HCT116 (cell line): ENCODE measurements around the gene PRPF8. TPM values are rescaled to one million over a fixed set of nuclear protein-coding genes. Genes with fewer than 3 reads are reported as not detected.
A peak's percentile ranks its signal among the peaks of the same experiment; 100 is the strongest.

Source experiments
- ATAC-seq: fragments of 200-7000 bp; cut with Tn5 transposase; 2 replicates; pipeline ENCODE4 v1.9.1; 2020; ENCODE audit warnings: mild to moderate bottlenecking, moderate library complexity
- Bru-seq: library from RNA; stranded (reverse); fragments of 400-500 nt; gene quantifications from one replicate; lab custom pipeline; 2021; lab: Mats Ljungman, UMichigan
- BruChase-seq, 2 experiments: library from RNA; stranded (reverse); fragments of 400-500 nt; gene quantifications; one replicate each; lab custom pipeline; 2021; lab: Mats Ljungman, UMichigan
- BruUV-seq: library from RNA; stranded (reverse); fragments of 400-500 nt; replicated peaks from 2 replicates; lab custom pipeline; 2021; lab: Mats Ljungman, UMichigan
- CTCF ChIA-PET: fragments of 300-600 bp; sonication (Branson Sonifier 250); formaldehyde crosslinking; loops from one replicate; lab custom pipeline; 2021; ENCODE audit warnings: antibody characterized with exemption; lab: Charles Lee
- POLR2A ChIA-PET: fragments of 300-600, 350-600 bp; sonication (Branson Sonifier 250); formaldehyde crosslinking; loops from one replicate; lab custom pipeline; 2021; ENCODE audit warnings: antibody characterized with exemption; lab: Charles Lee
- RAD21 ChIA-PET, 2 experiments: fragments of 300-600 bp; sonication (Branson Sonifier 250); formaldehyde crosslinking; loops; one replicate each; lab custom pipeline; 2023; ENCODE audit warnings: low total read pairs in 2 of 2; ENCODE audit not compliant: uncharacterized antibody in 2 of 2, unreplicated experiment in 2 of 2, low non-redundant PET in 1 of 2; lab: Charles Lee
- DNase-seq: peaks from one replicate; pipeline ENCODE4 v3.0.0-alpha.2; 2010; ENCODE audit warnings: low read depth, low spot score
- H2AFZ ChIP-seq: fragments of 200-600 bp; shearing (Covaris generic), sonication (generic); 2 replicates; pipeline ENCODE4 v1.6.1; 2017; ENCODE audit warnings: low read depth, mixed run types, mixed read lengths, antibody characterized with exemption, low read length; ENCODE audit not compliant: poor library complexity, severe bottlenecking
- H3K27ac ChIP-seq: 2 replicates; pipeline ENCODE4 v1.5.1; 2012; ENCODE audit warnings: low read depth, low read length
- H3K27me3 ChIP-seq: fragments of 200-600 bp; sonication (generic); 2 replicates; pipeline ENCODE4 v1.6.1; 2016; ENCODE audit warnings: mixed run types, low read length, mixed read lengths; ENCODE audit not compliant: insufficient read depth
- H3K36me3 ChIP-seq, 2 experiments: fragments of 200-500 bp in 1 of 2; fragments of 200-600 bp in 1 of 2; sonication (Bioruptor generic) in 1 of 2; sonication (generic) in 1 of 2; 2 replicates each; pipeline versions ENCODE4 v1.5.1 to v1.6.1; 2014 to 2016; ENCODE audit warnings: low read length in 2 of 2, inconsistent platforms in 1 of 2, mixed read lengths in 1 of 2, mixed run types in 1 of 2; ENCODE audit not compliant: insufficient read depth in 2 of 2, control insufficient read depth in 1 of 2
- H3K4me1 ChIP-seq, 2 experiments: fragments of 200-600 bp in 1 of 2; sonication (generic) in 1 of 2; 2 replicates each; pipeline versions ENCODE4 v1.5.1 to v1.6.1; 2012 to 2017; ENCODE audit warnings: low read length in 2 of 2, inconsistent platforms in 1 of 2, mild to moderate bottlenecking in 1 of 2, mixed read lengths in 1 of 2, mixed run types in 1 of 2, moderate library complexity in 1 of 2; ENCODE audit not compliant: insufficient read depth in 2 of 2, control insufficient read depth in 1 of 2
- H3K4me2 ChIP-seq: fragments of 200-600 bp; sonication (generic); 2 replicates; pipeline ENCODE4 v1.6.1; 2017; ENCODE audit warnings: mixed run types, low read length, mixed read lengths
- H3K4me3 ChIP-seq, 2 experiments: fragments of 200-600 bp in 1 of 2; sonication (generic) in 1 of 2; replicated peaks in 1 of 2; 2 replicates each; pipeline ENCODE4 v1.5.1; 2011 to 2016; ENCODE audit warnings: low read length in 2 of 2, control low read depth in 1 of 2, low read depth in 1 of 2, mild to moderate bottlenecking in 1 of 2, mixed read lengths in 1 of 2, mixed run types in 1 of 2
- H3K79me2 ChIP-seq: fragments of 200-600 bp; sonication (generic); 2 replicates; pipeline ENCODE4 v1.6.1; 2017; ENCODE audit warnings: mild to moderate bottlenecking, mixed run types, low read length, moderate library complexity, mixed read lengths; ENCODE audit not compliant: insufficient read depth
- H3K9ac ChIP-seq: fragments of 200-600 bp; sonication (generic); 2 replicates; pipeline ENCODE4 v1.6.1; 2016; ENCODE audit warnings: low read length, mixed read lengths
- H3K9me2 ChIP-seq: fragments of 200-600 bp; sonication (generic), shearing (Covaris generic); 2 replicates; pipeline ENCODE4 v1.6.1; 2017; ENCODE audit warnings: mixed run types, mild to moderate bottlenecking, moderate library complexity; ENCODE audit not compliant: insufficient read depth
- H3K9me3 ChIP-seq, 2 experiments: fragments of 200-500 bp in 1 of 2; fragments of 200-600 bp in 1 of 2; sonication (Bioruptor generic) in 1 of 2; sonication (generic) in 1 of 2; 2 replicates each; pipeline ENCODE4 v1.6.1; 2014 to 2017; ENCODE audit warnings: low read length in 2 of 2, mixed read lengths in 2 of 2, inconsistent platforms in 1 of 2, low read depth in 1 of 2, mild to moderate bottlenecking in 1 of 2, mixed run types in 1 of 2, moderate library complexity in 1 of 2; ENCODE audit not compliant: control insufficient read depth in 1 of 2, insufficient read depth in 1 of 2
- H4K20me1 ChIP-seq: fragments of 200-600 bp; sonication (generic), shearing (Covaris generic); 2 replicates; pipeline ENCODE4 v1.6.1; 2017; ENCODE audit warnings: mixed run types, mild to moderate bottlenecking, moderate library complexity; ENCODE audit not compliant: insufficient read depth
- ATF3 ChIP-seq: IDR thresholded peaks from 2 replicates; pipeline ENCODE4 v1.6.1; 2012
- ELF1 ChIP-seq: IDR thresholded peaks from 2 replicates; pipeline ENCODE4 v1.6.1; 2012; ENCODE audit warnings: low read depth, borderline replicate concordance
- FOSL1 ChIP-seq: IDR thresholded peaks from 2 replicates; pipeline ENCODE4 v1.6.1; 2012; ENCODE audit warnings: low read depth
- POLR2A ChIP-seq: IDR thresholded peaks from 2 replicates; pipeline ENCODE4 v1.7.0; 2011; ENCODE audit warnings: borderline replicate concordance; ENCODE audit not compliant: insufficient read depth, insufficient read length; ENCODE audit errors: extremely low read depth
- POLR2AphosphoS5 ChIP-seq: IDR thresholded peaks from 2 replicates; pipeline ENCODE4 v1.6.1; 2011; ENCODE audit warnings: mild to moderate bottlenecking, low read depth, low read length, moderate library complexity
- RAD21 ChIP-seq: IDR thresholded peaks from 2 replicates; pipeline ENCODE4 v1.6.1; 2012; ENCODE audit warnings: low read depth, mild to moderate bottlenecking
- SIN3A ChIP-seq: IDR thresholded peaks from 2 replicates; pipeline ENCODE4 v1.6.1; 2012; ENCODE audit warnings: low read depth
- SP1 ChIP-seq: IDR thresholded peaks from 2 replicates; pipeline ENCODE4 v1.6.1; 2012; ENCODE audit warnings: low read depth
- TCF7L2 ChIP-seq: IDR thresholded peaks from 2 replicates; pipeline ENCODE4 v1.7.0; 2011; ENCODE audit warnings: borderline replicate concordance, inconsistent platforms; ENCODE audit not compliant: insufficient read depth, insufficient read length; ENCODE audit errors: extremely low read depth
- YY1 ChIP-seq: IDR thresholded peaks from 2 replicates; pipeline ENCODE4 v1.6.1; 2011; ENCODE audit warnings: low read length, low read depth, moderate library complexity, mild to moderate bottlenecking; ENCODE audit not compliant: insufficient replicate concordance; ENCODE audit errors: extremely low read depth
- ZFX ChIP-seq: fragments of 450-650 bp; IDR thresholded peaks from 2 replicates; pipeline ENCODE4 v1.6.1; 2017
- intact Hi-C: fragments of 100-400 bp; cut with micrococcal nuclease; formaldehyde crosslinking; loops from 2 replicates; pipeline ENCODE4 v1.10.0; 2022
- long read RNA-seq: library from polyadenylated mRNA; unstranded; transcript quantifications from one replicate; pipeline ENCODE4 v2.0.0, GENCODE V29; 2021; ENCODE audit not compliant: unreplicated experiment
- polyA plus RNA-seq: library from polyadenylated mRNA; unstranded; fragments of >200 nt; gene quantifications from 2 replicates; pipeline ENCODE4 v1.2.1, GENCODE V29; 2012; ENCODE audit warnings: missing spikeins
- total RNA-seq: library from RNA; stranded (reverse); gene quantifications from one replicate; pipeline ENCODE4 v1.2.1, GENCODE V29; 2021; ENCODE audit not compliant: unreplicated experiment
- TF ChIP-seq, protein P1 (sequence below): IDR thresholded peaks from 2 replicates; pipeline ENCODE4 v1.6.1; 2012; ENCODE audit warnings: low read depth
- TF ChIP-seq, protein P2 (sequence below): IDR thresholded peaks from 2 replicates; pipeline ENCODE4 v1.6.1; 2012

The PRPF8 gene
- total RNA-seq: 386 TPM
- polyA plus RNA-seq: 284 and 382 TPM in 2 replicates
- Bru-seq, nascent RNA: percentile 83 among the genes with signal in this experiment
- BruChase-seq, experiment 1, labeled RNA remaining after a 6-hour chase: percentile 98 among the genes with signal in this experiment
- BruChase-seq, experiment 2, labeled RNA remaining after a 2-hour chase: percentile 96 among the genes with signal in this experiment
- long read RNA-seq, full-length matches to known transcripts: 6 of 213 reads
- long read RNA-seq, partial matches to known transcripts: 192 of 213 reads
- long read RNA-seq, other reads (novel, unspliced or antisense): 15 of 213 reads

DNA sequence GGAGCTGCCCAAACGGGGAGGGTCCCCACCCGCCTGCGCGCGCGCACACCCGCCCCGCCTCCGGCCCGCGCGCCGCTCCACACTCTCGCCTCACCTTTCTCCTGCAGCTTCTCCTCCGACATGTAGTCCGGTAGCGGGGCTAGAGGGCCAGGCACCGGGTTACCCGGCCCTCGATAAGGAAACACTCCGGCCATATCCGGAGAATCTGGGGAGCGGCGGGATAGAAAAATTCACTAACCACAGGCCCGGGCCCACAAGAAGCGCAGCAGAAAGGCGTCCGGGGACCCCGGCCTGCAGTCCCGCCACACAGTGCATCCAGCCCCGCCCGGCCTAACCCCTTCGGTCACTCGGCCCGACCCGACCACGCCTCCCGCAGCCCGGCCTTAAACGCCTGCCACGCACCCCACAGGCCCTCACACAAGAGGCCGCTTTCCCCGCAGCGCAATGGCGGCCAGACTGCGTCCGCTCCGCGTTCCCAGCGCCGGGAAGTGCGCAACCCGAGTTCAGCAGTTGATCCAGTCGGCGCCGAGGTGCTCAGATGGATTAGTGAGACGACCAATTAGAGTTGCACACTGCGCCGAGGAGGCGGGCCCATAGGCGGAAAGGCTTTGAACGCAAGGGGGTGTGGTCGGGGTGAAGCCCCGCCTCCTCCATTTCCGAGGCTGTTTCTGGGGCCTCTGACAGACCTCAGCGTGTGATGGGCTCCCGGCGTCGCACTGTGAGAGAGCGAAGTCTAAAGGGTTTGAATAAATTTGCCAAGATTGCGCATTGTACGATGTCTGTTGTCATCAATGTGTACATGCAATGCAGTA is at the start of gene PRPF8:
Gene PRPF8, minus strand, starts transcription at position 490 of the 812 bp plus-strand sequence. Its CDS starts 296 bp downstream, at position 194.
- peaks cover 16 to 27% of the 10 kb centered on the region in 2 experiments for H3K4me1 ChIP-seq
- peak; percentile 97 for TF ChIP-seq TCF7L2
- no peak; the same call in 1 of the 2 replicates for TF ChIP-seq ELF1
- peak; percentile 95 for TF ChIP-seq POLR2AphosphoS5
- TF ChIP-seq, protein P1, sequence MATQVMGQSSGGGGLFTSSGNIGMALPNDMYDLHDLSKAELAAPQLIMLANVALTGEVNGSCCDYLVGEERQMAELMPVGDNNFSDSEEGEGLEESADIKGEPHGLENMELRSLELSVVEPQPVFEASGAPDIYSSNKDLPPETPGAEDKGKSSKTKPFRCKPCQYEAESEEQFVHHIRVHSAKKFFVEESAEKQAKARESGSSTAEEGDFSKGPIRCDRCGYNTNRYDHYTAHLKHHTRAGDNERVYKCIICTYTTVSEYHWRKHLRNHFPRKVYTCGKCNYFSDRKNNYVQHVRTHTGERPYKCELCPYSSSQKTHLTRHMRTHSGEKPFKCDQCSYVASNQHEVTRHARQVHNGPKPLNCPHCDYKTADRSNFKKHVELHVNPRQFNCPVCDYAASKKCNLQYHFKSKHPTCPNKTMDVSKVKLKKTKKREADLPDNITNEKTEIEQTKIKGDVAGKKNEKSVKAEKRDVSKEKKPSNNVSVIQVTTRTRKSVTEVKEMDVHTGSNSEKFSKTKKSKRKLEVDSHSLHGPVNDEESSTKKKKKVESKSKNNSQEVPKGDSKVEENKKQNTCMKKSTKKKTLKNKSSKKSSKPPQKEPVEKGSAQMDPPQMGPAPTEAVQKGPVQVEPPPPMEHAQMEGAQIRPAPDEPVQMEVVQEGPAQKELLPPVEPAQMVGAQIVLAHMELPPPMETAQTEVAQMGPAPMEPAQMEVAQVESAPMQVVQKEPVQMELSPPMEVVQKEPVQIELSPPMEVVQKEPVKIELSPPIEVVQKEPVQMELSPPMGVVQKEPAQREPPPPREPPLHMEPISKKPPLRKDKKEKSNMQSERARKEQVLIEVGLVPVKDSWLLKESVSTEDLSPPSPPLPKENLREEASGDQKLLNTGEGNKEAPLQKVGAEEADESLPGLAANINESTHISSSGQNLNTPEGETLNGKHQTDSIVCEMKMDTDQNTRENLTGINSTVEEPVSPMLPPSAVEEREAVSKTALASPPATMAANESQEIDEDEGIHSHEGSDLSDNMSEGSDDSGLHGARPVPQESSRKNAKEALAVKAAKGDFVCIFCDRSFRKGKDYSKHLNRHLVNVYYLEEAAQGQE: no peak
- TF ChIP-seq RAD21: no peak
- TF ChIP-seq YY1: peak; percentile 95
- peak; percentile 66 for TF ChIP-seq POLR2A
- no peak for TF ChIP-seq FOSL1
- TF ChIP-seq ZFX: peak; percentile 96
- TF ChIP-seq ATF3: no peak
- TF ChIP-seq, protein P2, sequence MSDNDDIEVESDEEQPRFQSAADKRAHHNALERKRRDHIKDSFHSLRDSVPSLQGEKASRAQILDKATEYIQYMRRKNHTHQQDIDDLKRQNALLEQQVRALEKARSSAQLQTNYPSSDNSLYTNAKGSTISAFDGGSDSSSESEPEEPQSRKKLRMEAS: peak; percentile 73
- TF ChIP-seq SP1: peak; percentile 96
- peak; percentile 74; the same call in 1 of the 2 replicates for TF ChIP-seq SIN3A
- H3K9me2 ChIP-seq: no peaks in the 10 kb centered on the region
- ATAC-seq: peak; percentile 98
- H4K20me1 ChIP-seq: peaks cover 8% of the 10 kb centered on the region; the same call in 1 of the 2 replicates
- ChIA-PET CTCF (interaction anchor here (1.2 to 1.3 kb wide), 2 partner anchors 15 to 36 kb away, joined by 4 to 6 read pairs; no protein-coding TSS in a partner anchor), RAD21 (interaction anchor here in 1 of 2 experiments (1.2 kb wide), 1 partner anchor 32 kb away, joined by 4 read pairs; no protein-coding TSS in a partner anchor), POLR2A (interaction anchor here (0.8 to 0.9 kb wide), 2 partner anchors 30 to 31 kb away, joined by 3 to 6 read pairs; no protein-coding TSS in a partner anchor)
- peak within 1 kb of the TSS; percentile 90 for H3K27ac ChIP-seq
- no peaks in the 10 kb centered on the region for H3K27me3 ChIP-seq
- H3K36me3 ChIP-seq: peaks cover 28 to 39% of the 10 kb centered on the region in 2 experiments
- intact Hi-C loops: loop anchor here (2.0 kb wide), 1 partner anchor 32 kb away; no protein-coding TSS in a partner anchor
- no TSS peak for BruUV-seq
- peak within 1 kb of the TSS; percentile 75 for H3K9ac ChIP-seq
- H3K4me2 ChIP-seq: peak within 1 kb of the TSS; percentile 96
- H2AFZ ChIP-seq: no peak within 1 kb of the TSS
- H3K9me3 ChIP-seq: no peaks in the 10 kb centered on the region
- peaks cover 49% of the 10 kb centered on the region for H3K79me2 ChIP-seq
- H3K4me3 ChIP-seq: peak within 1 kb of the TSS; percentile 83 to 85
- peak; percentile 92 for DNase-seq
